Activated CD4-positive, CD25-positive, alpha-beta regulatory T cell treated with anti-CD3 and anti-CD28 coated beads, Interleukin-2, amount 50 U/mL, for 16 hours (primary cell): ENCODE data around the gene PLEKHB1.
"Not testable (repeated sequence)": the region's sequence is repeated elsewhere in the genome, so short reads cannot be mapped to it uniquely, and the experiment has no call there.

Source experiments
- DNase-seq: peaks from one replicate; pipeline ENCODE4 v3.0.0-alpha.2; 2020; ENCODE audit warnings: low read depth, low spot score

PLEKHB1 gene

GRCh38 chr11:73676552-73676951 is 30.2 kb downstream of the PLEKHB1 start:
- DNase-seq: not testable (repeated sequence)

- DNase-seq: no peak
These were observed 34.3 kb downstream of the PLEKHB1 start for GRCh38 chr11:73680687-73681086.

- DNase-seq: no peak
These were observed 47.6 kb downstream of the PLEKHB1 start for GRCh38 chr11:73693899-73694525.

GRCh38 chr11:73705053-73705452 is 58.7 kb downstream of the PLEKHB1 start:
- no peak for DNase-seq

GRCh38 chr11:73710964-73711363 is 64.6 kb downstream of the PLEKHB1 start:
- DNase-seq: no peak
